ENCODE measurements around the gene OPN1LW.

Gene OPN1LW

DNA sequence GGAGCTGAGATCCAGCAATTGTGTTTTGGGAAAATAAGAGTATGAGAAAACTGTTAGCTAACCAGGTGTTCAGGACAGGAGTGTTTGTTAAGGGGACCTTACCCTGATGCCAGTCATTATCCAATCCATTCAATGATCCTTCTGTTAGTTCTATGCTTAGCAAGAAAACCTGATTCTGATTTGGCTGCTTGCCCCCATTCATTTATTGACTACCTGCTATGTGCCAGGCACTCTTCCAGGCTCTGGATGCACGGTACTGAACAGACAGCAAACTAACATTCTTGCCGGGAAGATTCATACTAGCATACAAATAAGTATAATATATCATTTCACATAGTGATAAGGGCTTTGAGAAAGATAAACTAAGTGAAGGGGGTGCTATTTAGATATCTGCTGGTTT, 45.5 kb upstream of the OPN1LW start:
- ChIA-PET CTCF (interaction anchor here (0.5 kb wide), 1 partner anchor 376 kb away, joined by 3 read pairs; no protein-coding TSS in a partner anchor), POLR2A (interaction anchor here (1.1 to 1.5 kb wide), 2 partner anchors 8 to 13 kb away, joined by 3 to 4 read pairs; no protein-coding TSS in a partner anchor)
- no peak for TF ChIP-seq LEF1 (IDR thresholded peaks at IDR 0.05; ENCODE audit: borderline replicate concordance)
- TF ChIP-seq FOXM1 (IDR thresholded peaks at IDR 0.05; ENCODE audit: borderline replicate concordance) = no peak
- TF ChIP-seq NFRKB (IDR thresholded peaks at IDR 0.05) = no peak
- no peak for TF ChIP-seq FOXA1 (IDR thresholded peaks at IDR 0.05)
- no peak for TF ChIP-seq ARNT (IDR thresholded peaks at IDR 0.05)
- TF ChIP-seq L3MBTL2 (conservative IDR thresholded peaks at IDR 0.05) = no peak
- TF ChIP-seq ZNF384 (IDR thresholded peaks at IDR 0.05) = no peak
- no peak for TF ChIP-seq TARDBP (IDR thresholded peaks at IDR 0.05)
- no peak for DNase-seq (ENCODE audit: extremely low spot score)

DNA sequence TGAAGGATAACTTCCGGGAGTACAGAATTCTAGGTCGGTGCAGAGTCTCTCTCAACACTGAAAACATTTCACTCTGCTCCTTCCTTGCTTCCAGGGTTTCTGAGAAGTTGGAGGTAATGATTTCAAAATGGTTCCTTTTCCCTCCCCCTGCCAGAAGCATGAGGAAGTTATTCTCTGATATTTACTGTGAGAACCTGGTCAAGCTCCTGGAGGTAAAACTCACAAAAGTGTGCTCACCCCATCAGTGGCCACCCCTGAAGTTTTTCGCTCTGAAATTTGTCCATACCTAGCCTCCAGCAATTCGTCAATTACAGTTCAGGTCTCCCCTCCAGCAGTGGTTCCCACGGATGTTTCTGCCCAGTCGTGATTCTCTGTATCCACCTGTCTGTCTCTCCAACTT, 30.3 kb upstream of the OPN1LW start:
- ChIA-PET CTCF (no interaction called here), POLR2A (interaction anchor here (0.8 kb wide), 1 partner anchor 9 kb away, joined by 3 read pairs; no protein-coding TSS in a partner anchor)
- TF ChIP-seq, protein P1, sequence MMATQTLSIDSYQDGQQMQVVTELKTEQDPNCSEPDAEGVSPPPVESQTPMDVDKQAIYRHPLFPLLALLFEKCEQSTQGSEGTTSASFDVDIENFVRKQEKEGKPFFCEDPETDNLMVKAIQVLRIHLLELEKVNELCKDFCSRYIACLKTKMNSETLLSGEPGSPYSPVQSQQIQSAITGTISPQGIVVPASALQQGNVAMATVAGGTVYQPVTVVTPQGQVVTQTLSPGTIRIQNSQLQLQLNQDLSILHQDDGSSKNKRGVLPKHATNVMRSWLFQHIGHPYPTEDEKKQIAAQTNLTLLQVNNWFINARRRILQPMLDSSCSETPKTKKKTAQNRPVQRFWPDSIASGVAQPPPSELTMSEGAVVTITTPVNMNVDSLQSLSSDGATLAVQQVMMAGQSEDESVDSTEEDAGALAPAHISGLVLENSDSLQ (IDR thresholded peaks at IDR 0.05) = no peak
- TF ChIP-seq BHLHE40 (IDR thresholded peaks at IDR 0.05; ENCODE audit: borderline replicate concordance) (no peak), ZNF384 (IDR thresholded peaks at IDR 0.05) (no peak)
- DNase-seq (ENCODE audit: extremely low spot score) = no peak

DNA sequence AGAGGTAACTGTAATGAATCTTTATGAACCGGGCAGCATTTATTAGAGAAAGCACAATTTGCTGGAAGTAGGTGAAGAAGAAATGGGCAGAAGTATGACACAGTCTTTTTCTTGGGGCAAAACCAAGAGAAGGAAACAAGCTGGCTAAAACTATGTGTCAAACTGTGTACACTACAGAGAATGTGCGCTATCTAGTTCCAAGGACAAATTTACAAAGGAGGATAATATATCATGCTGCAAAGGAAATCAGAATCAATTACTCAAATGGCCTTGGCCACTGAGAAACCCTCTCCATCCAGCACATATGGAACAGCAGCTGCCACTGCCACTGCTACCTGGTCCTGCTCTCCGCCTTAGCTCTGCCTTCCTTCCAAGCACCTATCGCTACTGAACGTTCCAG, 29.4 kb upstream of the OPN1LW start:
- POLR2A ChIA-PET = no interaction called here

DNA sequence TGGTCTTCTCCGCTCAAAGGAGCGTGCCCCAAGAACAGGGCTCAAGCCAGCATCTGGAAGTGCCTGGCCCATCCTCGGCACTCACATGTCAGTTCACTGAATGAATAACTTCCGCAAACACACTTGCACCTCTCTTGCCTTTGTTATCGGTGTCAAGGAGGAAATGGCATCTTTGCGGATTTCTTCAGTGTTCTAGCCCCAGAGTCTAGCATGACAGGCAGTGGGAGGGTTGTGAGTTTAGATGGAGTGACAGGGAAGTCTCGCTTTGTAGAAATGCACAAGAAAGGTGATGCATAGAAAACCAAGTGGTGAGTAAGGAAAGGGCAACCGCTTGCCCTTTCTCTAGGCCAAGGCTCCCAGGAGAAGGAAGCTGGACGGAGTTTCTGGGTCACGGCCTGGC, 29.0 kb upstream of the OPN1LW start:
- TF ChIP-seq CTBP1 (IDR thresholded peaks at IDR 0.05; ENCODE audit: borderline replicate concordance) (no peak), SUZ12 (IDR thresholded peaks at IDR 0.05) (no peak), BHLHE40 (IDR thresholded peaks at IDR 0.05; ENCODE audit: borderline replicate concordance) (no peak), NFRKB (IDR thresholded peaks at IDR 0.05) (no peak), TARDBP (IDR thresholded peaks at IDR 0.05) (no peak), FOXK2 (IDR thresholded peaks at IDR 0.05) (no peak), ZNF384 (IDR thresholded peaks at IDR 0.05) (no peak)
- TF ChIP-seq, protein P1 (IDR thresholded peaks at IDR 0.05) = no peak
- no peak for DNase-seq (ENCODE audit: extremely low spot score)
- CTCF ChIA-PET = no interaction called here
- POLR2A ChIA-PET = no interaction called here

More for the DNA sequence above, 29.4 kb upstream of the OPN1LW start:
- DNase-seq (ENCODE audit: extremely low spot score) = no peak
- no peak for TF ChIP-seq CTBP1 (IDR thresholded peaks at IDR 0.05; ENCODE audit: borderline replicate concordance)
- CTCF ChIA-PET = no interaction called here

DNA sequence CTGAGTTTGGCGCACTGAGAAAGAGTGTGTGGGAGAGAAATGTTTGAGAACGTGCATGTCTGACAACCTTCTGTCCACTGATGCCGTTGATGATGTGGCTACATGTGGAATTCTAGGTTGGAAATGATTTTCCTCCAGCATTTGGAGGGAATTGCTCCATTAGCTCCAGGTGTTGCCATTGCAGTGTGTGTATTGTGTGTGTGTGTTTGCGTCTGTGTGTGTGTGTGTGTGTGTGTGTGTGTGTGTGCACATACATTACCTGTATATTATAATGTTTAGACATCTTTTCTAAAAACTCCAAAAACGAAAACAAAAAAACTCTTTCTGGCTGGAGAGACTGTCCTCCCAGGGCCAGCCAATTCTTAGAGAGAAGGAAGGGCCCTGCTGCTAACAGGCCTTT, 28.3 kb upstream of the OPN1LW start:
- DNase-seq (ENCODE audit: extremely low spot score) = no peak
- ChIA-PET POLR2A (interaction anchor here (0.6 to 0.7 kb wide), 2 partner anchors 18 to 198 kb away, joined by 3 read pairs; partner anchors contain the start of gene MECP2), CTCF (interaction anchor here (0.8 kb wide), 1 partner anchor 22 kb away, joined by 3 read pairs; no protein-coding TSS in a partner anchor)
- no peak for TF ChIP-seq ARNT (IDR thresholded peaks at IDR 0.05)
- TF ChIP-seq, protein P1 (IDR thresholded peaks at IDR 0.05) = no peak
- no peak for TF ChIP-seq ELF4 (IDR thresholded peaks at IDR 0.05)
- no peak for TF ChIP-seq ZNF384 (IDR thresholded peaks at IDR 0.05)
- no peak for TF ChIP-seq FOXK2 (IDR thresholded peaks at IDR 0.05)
- TF ChIP-seq SUZ12 (IDR thresholded peaks at IDR 0.05) = no peak
- no peak for TF ChIP-seq L3MBTL2 (conservative IDR thresholded peaks at IDR 0.05)
- no peak for TF ChIP-seq BHLHE40 (IDR thresholded peaks at IDR 0.05; ENCODE audit: borderline replicate concordance)
- no peak for TF ChIP-seq SP1 (IDR thresholded peaks at IDR 0.05)
- no peak for TF ChIP-seq TARDBP (IDR thresholded peaks at IDR 0.05)
- TF ChIP-seq HDGF (IDR thresholded peaks at IDR 0.05; ENCODE audit: borderline replicate concordance) = no peak

DNA sequence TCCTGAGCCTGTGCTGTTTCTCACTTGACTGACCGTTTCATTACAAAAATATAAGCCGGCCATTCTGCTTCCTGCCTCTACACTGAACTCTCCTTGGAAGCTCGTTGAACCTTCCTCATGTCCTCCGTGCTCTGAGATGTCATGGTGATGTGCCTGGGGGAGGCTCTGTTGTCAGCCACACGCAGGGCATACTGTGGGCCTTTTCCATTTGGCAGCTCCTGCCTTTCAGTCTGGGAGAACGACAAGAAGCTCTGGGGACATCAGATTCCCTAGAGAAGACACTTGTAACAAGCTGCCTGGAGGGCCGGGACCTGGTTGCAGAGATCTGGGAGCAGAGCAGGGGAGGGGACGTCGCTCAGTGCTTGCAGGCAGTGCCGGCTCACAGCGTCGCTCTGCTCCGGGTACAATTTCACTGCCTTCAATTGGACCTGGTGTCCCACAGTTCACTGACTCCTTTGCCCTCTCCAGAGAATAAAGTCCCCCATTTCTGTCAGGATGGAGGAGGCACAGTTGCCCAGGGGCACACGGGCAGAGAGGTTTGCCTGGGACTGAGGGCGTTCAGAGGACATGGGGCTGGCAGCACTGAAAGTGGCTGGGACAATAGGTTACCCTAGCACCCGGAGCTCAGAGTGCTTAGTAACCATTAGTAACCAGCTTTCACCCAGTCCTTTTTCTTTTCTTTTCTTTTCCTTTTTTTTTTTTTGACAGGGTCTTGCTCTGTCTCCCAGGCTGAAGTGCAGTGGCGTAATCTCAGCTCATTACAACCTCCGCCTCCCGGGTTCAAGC, 27.4 kb upstream of the OPN1LW start:
- CTCF ChIA-PET = interaction anchor here (0.6 to 0.8 kb wide), 2 partner anchors 21 to 309 kb away, joined by 3 to 8 read pairs; no protein-coding TSS in a partner anchor
- POLR2A ChIA-PET = interaction anchor here (0.7 kb wide), 1 partner anchor 19 kb away, joined by 3 read pairs; the partner anchor contains the start of gene MECP2

DNA sequence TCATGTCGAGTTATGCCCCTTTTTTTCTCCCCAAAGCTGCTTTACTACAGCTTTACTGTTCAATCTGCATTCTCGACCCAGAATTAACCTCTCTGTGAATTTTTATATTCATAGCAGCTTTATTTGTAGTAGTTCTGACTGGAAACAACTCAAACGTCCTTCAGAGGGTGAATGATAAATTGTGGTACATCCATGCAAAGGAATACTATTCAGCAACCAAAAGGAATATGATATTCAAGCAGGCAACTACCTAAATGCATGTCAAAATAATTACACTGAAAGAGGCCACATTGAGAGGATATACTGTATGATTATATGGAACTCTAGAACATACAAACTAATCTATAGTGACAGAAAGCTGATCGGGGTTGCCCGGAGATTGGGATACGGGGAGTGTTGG, 26.5 kb upstream of the OPN1LW start:
- ChIA-PET POLR2A (no interaction called here), CTCF (interaction anchor here (0.6 kb wide), 1 partner anchor 308 kb away, joined by 8 read pairs; no protein-coding TSS in a partner anchor)
- DNase-seq (ENCODE audit: extremely low spot score) = no peak
- TF ChIP-seq FOXA1 (IDR thresholded peaks at IDR 0.05) (no peak), FOXM1 (IDR thresholded peaks at IDR 0.05; ENCODE audit: borderline replicate concordance) (no peak), BHLHE40 (IDR thresholded peaks at IDR 0.05; ENCODE audit: borderline replicate concordance) (no peak), L3MBTL2 (conservative IDR thresholded peaks at IDR 0.05) (no peak), HDGF (IDR thresholded peaks at IDR 0.05; ENCODE audit: borderline replicate concordance) (no peak), ZNF384 (IDR thresholded peaks at IDR 0.05) (no peak), TARDBP (IDR thresholded peaks at IDR 0.05) (no peak), LEF1 (IDR thresholded peaks at IDR 0.05; ENCODE audit: borderline replicate concordance) (no peak), NFRKB (IDR thresholded peaks at IDR 0.05) (no peak), ELF4 (IDR thresholded peaks at IDR 0.05) (no peak), FOXK2 (IDR thresholded peaks at IDR 0.05) (no peak), ARNT (IDR thresholded peaks at IDR 0.05) (no peak), SP1 (IDR thresholded peaks at IDR 0.05) (no peak), SUZ12 (IDR thresholded peaks at IDR 0.05) (no peak), CTBP1 (IDR thresholded peaks at IDR 0.05; ENCODE audit: borderline replicate concordance) (no peak)
- TF ChIP-seq, protein P1 (IDR thresholded peaks at IDR 0.05) = no peak

More for the DNA sequence above, 27.4 kb upstream of the OPN1LW start:
- no peak for DNase-seq (ENCODE audit: extremely low spot score)
- TF ChIP-seq BHLHE40 (IDR thresholded peaks at IDR 0.05; ENCODE audit: borderline replicate concordance) (no peak), TARDBP (IDR thresholded peaks at IDR 0.05) (no peak), ELF4 (IDR thresholded peaks at IDR 0.05) (no peak), FOXA1 (IDR thresholded peaks at IDR 0.05) (no peak)
